ENCODE measurements around the gene CENPF.
A peak's percentile ranks its signal among the peaks of the same experiment; 100 is the strongest.
"Not testable (repeated sequence)": the region's sequence is repeated elsewhere in the genome, so short reads cannot be mapped to it uniquely, and the experiment has no call there.

Gene CENPF, protein sequence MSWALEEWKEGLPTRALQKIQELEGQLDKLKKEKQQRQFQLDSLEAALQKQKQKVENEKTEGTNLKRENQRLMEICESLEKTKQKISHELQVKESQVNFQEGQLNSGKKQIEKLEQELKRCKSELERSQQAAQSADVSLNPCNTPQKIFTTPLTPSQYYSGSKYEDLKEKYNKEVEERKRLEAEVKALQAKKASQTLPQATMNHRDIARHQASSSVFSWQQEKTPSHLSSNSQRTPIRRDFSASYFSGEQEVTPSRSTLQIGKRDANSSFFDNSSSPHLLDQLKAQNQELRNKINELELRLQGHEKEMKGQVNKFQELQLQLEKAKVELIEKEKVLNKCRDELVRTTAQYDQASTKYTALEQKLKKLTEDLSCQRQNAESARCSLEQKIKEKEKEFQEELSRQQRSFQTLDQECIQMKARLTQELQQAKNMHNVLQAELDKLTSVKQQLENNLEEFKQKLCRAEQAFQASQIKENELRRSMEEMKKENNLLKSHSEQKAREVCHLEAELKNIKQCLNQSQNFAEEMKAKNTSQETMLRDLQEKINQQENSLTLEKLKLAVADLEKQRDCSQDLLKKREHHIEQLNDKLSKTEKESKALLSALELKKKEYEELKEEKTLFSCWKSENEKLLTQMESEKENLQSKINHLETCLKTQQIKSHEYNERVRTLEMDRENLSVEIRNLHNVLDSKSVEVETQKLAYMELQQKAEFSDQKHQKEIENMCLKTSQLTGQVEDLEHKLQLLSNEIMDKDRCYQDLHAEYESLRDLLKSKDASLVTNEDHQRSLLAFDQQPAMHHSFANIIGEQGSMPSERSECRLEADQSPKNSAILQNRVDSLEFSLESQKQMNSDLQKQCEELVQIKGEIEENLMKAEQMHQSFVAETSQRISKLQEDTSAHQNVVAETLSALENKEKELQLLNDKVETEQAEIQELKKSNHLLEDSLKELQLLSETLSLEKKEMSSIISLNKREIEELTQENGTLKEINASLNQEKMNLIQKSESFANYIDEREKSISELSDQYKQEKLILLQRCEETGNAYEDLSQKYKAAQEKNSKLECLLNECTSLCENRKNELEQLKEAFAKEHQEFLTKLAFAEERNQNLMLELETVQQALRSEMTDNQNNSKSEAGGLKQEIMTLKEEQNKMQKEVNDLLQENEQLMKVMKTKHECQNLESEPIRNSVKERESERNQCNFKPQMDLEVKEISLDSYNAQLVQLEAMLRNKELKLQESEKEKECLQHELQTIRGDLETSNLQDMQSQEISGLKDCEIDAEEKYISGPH (N-terminal part only)

DNA sequence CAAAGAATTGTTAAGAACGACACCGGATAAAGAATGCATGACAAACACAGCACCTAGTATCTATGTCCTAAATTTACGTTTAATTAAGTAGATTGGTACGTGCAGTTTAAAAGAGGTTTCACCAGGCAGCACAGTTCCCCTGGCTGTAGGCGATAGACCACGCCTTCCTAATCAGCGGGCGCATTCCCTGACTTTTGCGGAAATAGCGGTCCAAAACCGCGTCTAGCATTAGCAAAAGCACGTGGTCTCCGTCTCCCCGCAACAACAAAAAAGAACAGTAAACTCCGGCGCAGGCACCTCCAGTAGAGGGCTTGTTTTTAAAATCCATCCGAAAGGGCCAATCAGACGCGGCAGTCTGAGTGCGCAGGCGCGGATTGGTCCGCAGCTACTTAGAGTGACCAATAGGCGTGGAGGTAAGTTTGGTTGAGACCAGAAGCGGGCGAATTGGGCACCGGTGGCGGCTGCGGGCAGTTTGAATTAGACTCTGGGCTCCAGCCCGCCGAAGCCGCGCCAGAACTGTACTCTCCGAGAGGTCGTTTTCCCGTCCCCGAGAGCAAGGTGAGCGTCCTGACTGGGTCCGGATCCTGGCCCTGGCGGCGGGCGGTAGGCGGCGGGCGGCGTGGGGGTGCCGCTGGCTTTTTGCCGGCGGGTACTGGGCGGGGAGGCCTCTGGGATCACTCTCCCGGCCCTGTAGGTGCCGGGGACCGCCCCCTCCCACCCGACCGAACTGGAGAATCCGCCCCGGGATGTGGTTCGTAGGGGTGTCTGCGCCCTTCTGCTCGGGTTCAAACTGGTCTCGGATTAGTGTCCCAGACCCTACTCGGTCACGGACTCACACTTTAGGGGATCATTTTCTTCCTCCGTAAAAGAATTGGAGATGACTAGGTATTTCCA is at the start of gene CENPF:
CENPF (plus strand) TSS at position 432 of the 894 bp plus-strand sequence. CDS start 10,560 bp downstream, outside the sequence.
- DNase-seq: peak; percentile 99

DNA sequence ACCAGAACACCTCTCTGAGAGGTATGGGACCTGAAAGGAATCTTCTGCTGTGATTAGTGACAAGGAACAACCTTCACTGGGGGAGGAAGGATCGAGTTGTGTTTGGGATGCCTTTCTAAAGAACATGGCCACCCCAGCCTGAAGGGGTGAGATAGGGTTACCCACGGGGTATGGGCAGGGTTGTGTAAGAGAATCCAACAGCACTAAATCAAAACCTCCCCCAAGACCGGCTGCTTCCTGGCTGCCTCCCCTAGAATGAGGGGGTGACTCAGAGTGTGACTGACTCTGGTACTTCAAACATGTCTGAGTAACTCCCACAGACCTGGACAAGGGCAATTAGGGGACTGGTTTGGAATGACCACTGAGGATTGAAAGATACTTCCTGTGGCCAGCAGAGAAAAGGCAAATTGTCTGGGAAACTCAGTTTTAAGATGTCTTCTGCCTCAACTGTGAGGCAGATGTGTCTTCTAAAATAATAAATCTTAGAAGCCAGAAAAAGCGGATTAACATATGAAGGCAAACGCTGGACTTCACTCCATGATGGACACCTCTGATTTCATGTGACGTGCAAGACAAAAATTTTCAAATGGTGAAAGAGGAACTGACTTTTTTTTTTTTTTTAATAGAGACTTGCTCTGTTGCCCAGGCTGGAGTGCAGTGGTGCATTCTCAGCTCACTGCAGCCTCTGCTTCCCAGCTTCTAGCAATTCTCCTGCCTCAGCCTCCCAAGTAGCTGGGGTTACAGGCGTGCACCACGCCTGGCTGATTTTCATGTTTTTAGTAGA is 44.9 kb upstream of the CENPF start:
- no peak for DNase-seq

DNA sequence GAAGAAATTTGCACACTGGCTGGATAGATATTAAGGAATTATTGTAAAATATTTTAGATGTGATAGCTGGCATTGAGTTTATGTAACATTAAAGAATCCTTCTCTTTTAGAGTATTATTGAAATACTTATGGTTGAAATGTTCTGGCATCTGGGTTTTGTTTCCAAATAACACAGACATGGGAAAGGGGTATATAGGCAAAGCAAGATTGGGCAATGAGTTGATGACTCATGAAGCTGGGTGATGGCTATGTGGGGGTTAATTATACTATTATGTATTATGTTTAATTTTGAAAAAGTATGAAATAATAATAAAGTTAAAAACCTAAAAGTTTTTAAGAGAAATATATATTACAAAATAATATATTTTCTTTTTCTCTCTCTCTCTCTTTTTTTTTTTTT is 39.1 kb upstream of the CENPF start:
- DNase-seq: no peak

DNA sequence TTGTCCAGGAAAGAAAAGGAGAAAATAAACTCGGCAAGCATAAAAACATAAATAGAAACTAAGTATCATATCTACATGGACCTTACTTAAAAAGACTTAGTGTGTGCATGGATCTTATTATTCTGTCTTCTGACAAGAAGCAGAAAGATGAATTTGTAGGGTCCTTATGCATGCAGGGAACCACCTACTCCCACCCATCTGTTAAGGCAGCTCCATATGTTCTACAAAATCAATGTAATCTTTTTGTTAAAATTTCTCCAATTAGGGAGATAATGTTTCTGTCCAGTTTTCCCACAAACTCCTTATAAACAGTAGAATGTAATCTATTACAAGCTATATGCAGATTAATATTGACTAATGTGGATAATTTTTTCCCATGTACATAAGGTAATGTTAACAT is 37.7 kb upstream of the CENPF start:
- no peak for DNase-seq

DNA sequence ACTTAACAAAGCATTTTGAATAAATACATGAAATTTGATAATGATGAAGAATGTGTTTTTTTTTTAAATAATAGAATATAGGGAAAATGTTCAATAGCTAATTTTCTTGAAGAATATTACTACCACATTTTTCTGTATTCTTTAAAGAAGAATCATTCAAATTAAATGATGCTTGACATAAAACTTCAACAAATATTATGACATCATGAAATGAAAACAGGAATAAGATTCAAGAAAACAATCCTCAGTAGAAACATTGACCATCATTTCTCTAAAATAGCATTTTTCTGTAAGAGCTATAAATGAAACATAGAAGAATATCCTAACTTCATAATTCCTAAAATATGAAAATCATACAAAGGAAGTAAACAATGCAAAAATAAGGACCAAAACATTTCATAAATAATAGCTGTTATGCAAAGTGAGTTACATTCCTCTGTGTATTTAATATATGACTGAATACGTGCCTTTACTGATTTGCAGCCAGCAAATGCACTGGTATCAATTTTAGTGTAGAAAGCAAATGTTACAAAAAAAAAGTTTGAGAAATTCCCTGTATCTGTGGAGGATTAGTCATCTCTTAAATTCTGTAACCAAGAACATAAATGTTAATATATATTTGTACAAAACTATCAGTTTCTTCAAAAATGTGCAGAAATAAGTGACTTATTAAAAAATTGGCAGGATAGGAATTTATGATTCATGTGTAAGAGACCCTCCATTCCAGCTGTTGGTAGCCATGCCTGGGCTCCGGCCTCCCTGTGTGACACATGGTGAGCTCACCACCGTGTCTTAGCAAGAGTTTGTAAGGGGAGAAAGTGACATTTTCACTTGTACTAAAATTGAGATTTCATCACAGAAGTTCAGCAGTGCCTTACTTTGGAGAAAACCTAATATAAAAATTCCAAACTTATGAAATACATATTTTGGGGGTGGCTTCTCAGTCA is 36.6 kb upstream of the CENPF start:
- no peak for DNase-seq

DNA sequence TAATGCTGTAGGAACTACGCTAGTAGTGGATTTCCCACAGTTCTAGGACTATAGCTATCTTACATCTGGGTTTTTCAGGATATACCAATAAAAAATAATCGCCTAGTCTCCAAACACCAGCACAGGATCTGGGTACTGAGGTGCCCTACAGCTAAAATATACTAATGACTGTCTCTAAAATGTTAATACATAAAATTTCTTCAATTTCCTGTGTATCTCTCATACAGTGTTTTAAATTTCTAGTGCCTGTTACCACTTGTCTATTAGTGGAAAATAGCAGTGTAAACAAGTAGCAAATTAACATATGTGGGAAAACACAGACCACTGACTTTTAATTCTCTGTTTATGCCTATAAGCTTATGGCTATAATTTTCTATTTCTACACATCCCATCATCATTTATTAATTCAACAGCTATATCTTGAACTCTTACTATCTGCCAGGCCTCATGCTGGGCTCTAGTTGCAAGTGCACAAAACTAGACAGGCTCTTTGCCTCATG is 35.5 kb upstream of the CENPF start:
- DNase-seq: no peak

DNA sequence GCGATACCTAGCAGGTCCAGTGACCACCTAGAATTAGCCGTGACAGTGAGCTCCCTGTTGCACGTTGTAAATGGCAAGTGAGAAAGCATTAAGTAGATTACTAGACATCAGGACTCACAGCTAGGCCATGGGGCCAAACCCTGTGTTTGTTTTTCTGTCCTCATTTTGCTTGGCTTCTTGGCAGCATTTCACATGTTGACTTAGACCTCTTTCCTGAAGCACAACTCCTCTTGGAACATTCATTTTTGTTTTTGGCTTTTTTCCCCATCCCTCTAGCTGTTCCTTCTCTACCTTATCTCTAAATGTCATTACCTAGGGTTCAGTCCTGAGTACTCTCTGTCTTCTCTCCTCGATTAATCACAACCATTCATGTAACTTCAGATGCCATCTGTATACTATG is 34.7 kb upstream of the CENPF start:
- no peak for DNase-seq

DNA sequence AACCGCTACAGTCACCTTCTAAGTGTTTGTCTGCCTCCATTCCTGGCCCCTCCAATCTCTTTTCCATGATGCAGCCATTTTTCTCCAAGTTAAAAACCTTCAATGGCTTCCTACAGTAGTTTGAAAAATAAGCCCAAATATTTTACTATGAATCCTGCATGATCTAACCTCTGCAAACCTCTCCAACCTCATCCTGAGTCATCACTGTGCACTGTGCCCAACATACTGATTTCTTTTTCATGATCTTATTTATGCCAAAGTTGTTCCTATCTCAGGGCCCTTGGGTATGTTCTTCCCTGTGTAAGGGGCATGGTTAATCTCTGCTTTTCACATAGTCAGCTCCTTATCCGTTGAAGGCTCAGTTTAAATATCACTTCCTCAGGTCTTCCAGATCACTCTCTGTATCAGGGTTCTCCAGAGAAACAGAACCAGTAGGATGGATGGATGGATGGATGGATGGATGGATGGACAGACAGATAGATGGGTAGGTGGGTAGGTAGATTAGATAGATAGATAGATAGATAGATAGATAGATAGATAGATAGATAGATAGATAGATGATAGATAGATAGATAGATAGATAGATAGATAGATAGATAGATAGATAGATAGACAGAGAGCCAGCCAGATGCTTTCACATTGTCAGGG is 33.5 kb upstream of the CENPF start:
- no peak for DNase-seq

DNA sequence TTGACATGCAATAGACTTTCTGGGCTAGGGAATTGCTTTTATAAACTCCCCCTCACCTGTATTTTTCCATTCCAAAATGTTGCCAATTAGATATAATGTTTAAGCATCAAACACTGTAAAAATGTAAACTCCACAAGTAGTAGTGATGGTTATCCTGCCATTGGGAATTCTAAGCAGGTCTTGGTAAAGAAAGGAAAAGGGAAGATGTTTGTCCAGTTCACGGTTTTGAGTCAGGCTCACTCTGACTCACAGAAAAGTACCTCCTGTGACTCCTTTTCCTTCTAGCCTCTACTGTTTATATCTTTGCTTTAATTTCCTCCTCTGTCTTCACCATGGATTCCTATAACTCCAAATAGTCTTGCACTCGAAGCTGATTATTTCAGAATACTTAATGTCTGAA is 32.6 kb upstream of the CENPF start:
- no peak for DNase-seq

DNA sequence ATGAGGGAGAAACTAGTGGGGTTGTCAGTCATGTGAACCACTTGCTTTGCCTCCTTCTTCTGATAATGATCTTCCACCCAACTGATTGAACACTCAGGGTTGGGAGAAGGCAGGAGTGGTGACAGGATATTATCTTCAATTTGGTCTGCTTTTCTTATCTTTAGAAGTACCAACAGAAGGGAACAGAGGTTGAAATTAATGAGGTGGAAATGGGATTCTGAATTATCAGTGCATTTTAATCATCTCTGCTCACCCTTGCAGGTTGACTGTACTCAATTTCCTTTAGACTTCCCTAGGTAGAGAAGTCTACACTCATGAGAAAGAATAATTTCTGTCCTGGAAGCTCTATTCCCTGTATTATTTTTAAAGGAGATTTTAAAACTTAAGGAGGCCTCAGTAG is 31.7 kb upstream of the CENPF start:
- DNase-seq: no peak

DNA sequence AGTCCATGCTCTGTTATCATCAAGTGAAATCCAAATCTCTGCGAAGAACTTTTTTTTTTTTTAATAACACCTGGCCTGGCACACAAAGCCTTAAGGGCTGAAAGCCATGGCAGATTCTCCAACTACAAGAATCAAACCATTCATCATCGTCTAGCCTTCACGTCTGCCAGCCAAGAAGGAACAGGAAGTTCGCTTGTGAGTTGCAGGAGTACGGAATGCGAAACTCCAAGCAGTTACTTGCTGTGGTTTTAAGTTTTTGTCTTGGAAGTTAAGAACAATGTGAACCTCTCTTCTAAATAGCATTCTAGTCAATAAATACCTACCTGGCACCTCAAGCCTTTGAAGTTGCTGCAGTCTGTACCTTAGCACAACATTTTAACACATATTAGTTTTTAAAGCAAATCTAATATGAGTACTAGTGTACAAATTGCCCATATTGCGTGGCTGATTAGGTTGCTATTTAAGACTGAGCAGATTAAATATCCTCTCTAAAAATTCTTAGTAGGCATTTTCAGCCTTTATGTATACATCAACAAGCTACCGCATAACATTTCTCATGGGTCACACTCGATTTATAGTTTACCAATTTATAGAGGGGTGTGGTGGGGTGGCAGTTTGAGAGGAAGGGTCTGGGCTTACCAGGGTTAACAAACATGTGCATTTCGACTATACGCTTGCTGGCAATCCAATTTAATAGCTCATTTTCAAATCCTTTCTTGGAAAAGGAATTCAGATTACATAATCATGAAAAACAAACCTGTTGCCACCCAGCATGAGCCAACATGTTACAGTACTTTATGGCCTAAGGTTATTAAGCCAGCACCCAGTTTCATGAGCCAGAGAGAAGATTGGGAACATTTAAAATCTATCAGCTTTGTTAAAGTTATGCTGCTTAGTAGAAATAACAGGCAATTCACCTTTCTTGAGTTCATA is 29.3 kb upstream of the CENPF start:
- DNase-seq: no peak

DNA sequence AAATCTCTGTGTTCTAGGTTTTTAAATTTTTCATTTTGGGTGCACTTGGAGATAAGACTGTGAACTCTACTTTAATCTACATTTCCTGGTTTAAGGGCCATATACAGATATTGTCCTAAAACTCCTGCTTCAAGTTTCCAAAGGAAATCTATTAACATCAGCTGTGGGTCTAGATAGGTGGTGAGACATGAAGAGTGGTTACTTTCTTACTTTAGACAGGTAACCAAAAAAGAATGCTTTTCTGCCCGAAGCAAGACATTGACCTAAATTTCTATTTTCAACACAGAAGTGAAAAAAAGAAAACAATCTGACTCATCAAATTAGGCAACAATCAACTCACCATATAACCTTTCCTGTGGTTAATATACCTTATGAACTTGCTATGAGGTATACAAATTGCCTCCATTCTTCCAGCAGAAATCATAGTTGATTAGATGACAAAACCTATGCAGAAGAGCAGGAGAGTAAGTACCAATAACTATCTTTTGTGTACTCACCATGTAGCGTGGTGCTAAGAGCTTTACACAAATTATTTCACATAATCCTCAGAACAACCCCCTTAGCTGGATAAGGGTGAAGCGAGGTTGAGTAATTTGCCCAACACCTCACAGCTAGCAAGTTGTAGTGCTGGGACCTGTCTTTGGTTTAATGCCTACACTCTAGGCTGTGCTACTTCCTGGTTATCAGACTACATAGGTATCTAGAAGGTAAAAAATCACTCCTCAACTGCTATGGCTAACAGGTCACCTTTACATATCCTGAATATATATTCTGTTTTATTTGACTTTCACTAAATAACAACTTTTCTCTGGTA is 28.2 kb upstream of the CENPF start:
- no peak for DNase-seq

DNA sequence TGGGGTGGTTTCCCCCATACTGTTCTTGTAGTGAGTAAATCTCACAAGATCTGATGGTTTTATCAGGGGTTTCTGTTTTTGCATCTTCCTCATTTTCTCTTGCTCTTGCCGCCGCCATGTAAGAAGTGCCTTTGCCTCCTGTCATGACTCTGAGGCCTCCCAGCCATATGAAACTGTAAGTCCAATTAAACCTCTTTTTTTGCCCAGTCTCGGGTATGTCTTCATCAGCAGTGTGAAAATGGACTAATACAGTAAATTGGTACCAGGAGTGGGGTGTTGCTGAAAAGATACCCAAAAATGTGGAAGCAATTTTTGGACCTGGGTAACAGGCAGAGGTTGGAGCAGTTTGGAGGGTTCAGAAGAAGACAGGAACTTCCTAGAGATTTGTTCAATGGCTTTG is 26.9 kb upstream of the CENPF start:
- DNase-seq: not testable (repeated sequence)

DNA sequence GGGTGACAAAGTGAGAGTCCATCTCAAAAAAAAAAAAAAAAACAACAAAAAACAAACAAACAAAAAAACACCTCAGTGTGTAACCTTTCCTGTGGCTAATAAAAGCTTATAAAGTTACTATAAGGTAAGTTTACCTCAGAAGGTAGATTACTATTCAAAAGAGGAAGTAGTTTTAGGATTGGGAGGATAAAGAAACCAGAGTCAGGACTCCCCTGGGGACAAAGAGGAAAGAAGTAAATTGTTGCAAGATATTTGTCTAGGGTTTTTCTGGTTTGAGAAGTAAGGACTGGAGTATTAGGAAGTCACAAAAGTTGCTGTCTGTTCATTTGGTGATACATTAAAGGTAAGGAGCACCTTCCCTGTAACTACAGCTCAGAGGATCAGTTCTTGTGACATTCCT is 23.8 kb upstream of the CENPF start:
- DNase-seq: no peak

DNA sequence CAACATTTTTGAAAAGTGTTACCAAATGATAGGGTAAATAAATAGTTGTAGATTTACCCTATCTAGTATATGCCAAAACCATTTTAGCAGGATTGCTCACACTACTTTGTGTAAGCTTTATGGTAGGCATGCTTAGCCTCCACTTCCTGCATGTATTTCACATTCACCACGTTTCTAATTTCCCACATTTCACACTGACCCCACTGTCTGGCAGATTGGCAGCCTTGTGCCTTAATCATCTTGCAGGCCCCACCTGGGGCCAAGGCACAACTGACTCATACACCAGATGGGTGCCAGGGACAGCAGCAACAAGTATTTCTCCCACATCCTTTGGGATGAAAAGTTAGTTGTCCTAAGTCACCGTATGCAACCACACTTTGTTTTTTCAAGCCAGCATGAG is 21.2 kb upstream of the CENPF start:
- no peak for DNase-seq

DNA sequence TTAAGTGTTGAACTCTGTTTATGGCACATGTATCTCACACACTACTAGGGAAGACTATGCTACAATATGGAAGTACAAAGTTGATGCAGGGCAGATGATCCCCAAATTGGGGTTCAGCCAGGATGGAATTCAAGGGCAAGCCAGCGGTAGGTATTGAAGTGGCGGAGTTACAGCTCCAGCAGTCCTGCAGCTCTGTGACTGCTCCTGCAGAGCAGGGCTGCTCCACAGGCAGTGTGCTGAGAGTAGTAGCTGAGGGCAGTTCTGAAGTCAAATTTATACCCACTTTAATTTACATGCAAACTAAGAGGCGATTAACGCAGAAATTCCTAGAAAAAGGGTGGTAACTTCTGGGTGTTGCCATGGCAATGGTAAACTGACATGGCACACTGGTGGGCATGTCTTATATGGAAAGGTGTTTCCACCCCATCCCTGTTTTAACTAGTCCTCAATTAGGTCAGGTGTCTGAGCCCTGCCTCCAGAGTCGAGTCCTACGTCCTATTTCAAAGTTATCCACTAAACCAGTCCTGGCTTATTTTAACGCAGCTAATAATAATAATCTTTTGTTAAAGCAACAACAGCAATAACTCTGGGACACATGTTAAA is 20.6 kb upstream of the CENPF start:
- no peak for DNase-seq

DNA sequence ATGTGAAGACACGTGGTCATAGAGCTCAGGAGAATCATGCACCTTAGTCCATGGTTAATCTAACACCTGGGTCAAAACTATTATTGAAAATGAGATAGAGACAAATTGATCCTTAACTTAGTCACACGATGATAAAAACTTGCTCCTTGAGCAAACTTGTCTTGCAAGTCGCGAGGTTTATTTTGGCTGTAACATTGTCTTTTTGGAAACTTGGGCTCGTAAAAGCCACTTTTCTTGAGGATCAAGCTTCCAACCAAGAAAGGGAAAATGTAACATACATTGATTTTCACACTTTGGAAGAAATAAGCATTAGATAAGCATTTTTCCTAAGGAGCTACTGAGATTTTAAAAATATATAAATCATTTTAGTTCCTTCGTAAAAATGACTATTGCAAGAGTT is 19.9 kb upstream of the CENPF start:
- DNase-seq: no peak

Measured in NCI-H1436 (cell line).